MG63 (cell line): ENCODE measurements around the gene AP1S1. TPM values are rescaled to one million over a fixed set of nuclear protein-coding genes. Genes with fewer than 3 reads are reported as not detected.
"Not testable (repeated sequence)": the region's sequence is repeated elsewhere in the genome, so short reads cannot be mapped to it uniquely, and the experiment has no call there.

Experiments
- DNase-seq: peaks from one replicate; pipeline ENCODE4 v3.0.0-alpha.2; 2020
- H3K27me3 ChIP-seq: fragments of 250-450 bp; sonication (Bioruptor Pico); 2 replicates; pipeline ENCODE4 v1.5.1; 2020; ENCODE audit warnings: mild to moderate bottlenecking, moderate library complexity
- H3K36me3 ChIP-seq: fragments of 250-450 bp; sonication (Bioruptor Pico); 2 replicates; pipeline ENCODE4 v1.5.1; 2020; ENCODE audit warnings: mild to moderate bottlenecking, moderate library complexity
- H3K4me3 ChIP-seq: fragments of 250-450 bp; sonication (Bioruptor Pico); 2 replicates; pipeline ENCODE4 v1.5.1; 2020; ENCODE audit warnings: mild to moderate bottlenecking, moderate library complexity
- H3K9me3 ChIP-seq: fragments of 250-450 bp; sonication (Bioruptor Pico); 2 replicates; pipeline ENCODE4 v1.5.1; 2020; ENCODE audit warnings: mild to moderate bottlenecking, moderate library complexity
- total RNA-seq: library from RNA; depleted of rRNA; stranded (reverse); fragments of >200 nt; shearing (Covaris generic); gene quantifications from 2 replicates; pipeline ENCODE4 v1.2.3, GENCODE V29; 2014; ENCODE audit warnings: low replicate concordance; rRNA removed

The AP1S1 gene
- total RNA-seq = 153 and 159 TPM in 2 replicates

- DNase-seq = peak; percentile 95
- Histone ChIP-seq H3K9me3 (no peaks in the 10 kb centered on the region), H3K27me3 (no peaks in the 10 kb centered on the region), H3K4me3 (peak within 1 kb of the TSS; percentile 68), H3K36me3 (no peaks in the 10 kb centered on the region)
These were observed at the start of gene AP1S1 for GRCh38 chr7:101153969-101154692. Gene AP1S1, plus strand, starts transcription at chr7:101154476. Its CDS starts 39 bp downstream, at chr7:101154515.

GRCh38 chr7:101104799-101105198 lies 49.5 kb upstream of the AP1S1 start:
- DNase-seq = peak; percentile 61
- Histone ChIP-seq H3K27me3 (no peaks in the 10 kb centered on the region), H3K9me3 (no peaks in the 10 kb centered on the region), H3K36me3 (no peaks in the 10 kb centered on the region), H3K4me3 (no peak overlapping the region)

- H3K9me3 ChIP-seq, H3K4me3 ChIP-seq, H3K27me3 ChIP-seq, DNase-seq, H3K36me3 ChIP-seq: not testable (repeated sequence)
These were observed 49.0 kb upstream of the AP1S1 start for GRCh38 chr7:101105248-101105647.

- H3K4me3 ChIP-seq = no peak overlapping the region
- no peaks in the 10 kb centered on the region for H3K9me3 ChIP-seq
- no peak for DNase-seq
- H3K36me3 ChIP-seq = no peaks in the 10 kb centered on the region
- H3K27me3 ChIP-seq = no peaks in the 10 kb centered on the region
These were observed 47.9 kb upstream of the AP1S1 start for GRCh38 chr7:101106386-101106785.

- Histone ChIP-seq H3K27me3 (no peaks in the 10 kb centered on the region), H3K4me3 (no peak overlapping the region), H3K9me3 (no peaks in the 10 kb centered on the region), H3K36me3 (no peaks in the 10 kb centered on the region)
- DNase-seq = no peak
These were observed 45.9 kb upstream of the AP1S1 start for GRCh38 chr7:101108330-101108857.

GRCh38 chr7:101108961-101109360 lies 45.3 kb upstream of the AP1S1 start:
- no peaks in the 10 kb centered on the region for H3K36me3 ChIP-seq
- H3K27me3 ChIP-seq = no peaks in the 10 kb centered on the region
- no peaks in the 10 kb centered on the region for H3K9me3 ChIP-seq
- H3K4me3 ChIP-seq = no peak overlapping the region
- DNase-seq = peak; percentile 50

GRCh38 chr7:101109368-101109767 lies 44.9 kb upstream of the AP1S1 start:
- H3K4me3 ChIP-seq = no peak overlapping the region
- H3K36me3 ChIP-seq = no peaks in the 10 kb centered on the region
- H3K9me3 ChIP-seq = no peaks in the 10 kb centered on the region
- no peaks in the 10 kb centered on the region for H3K27me3 ChIP-seq
- no peak for DNase-seq

GRCh38 chr7:101111261-101111660 lies 43.0 kb upstream of the AP1S1 start:
- Histone ChIP-seq H3K9me3 (no peaks in the 10 kb centered on the region), H3K4me3 (no peak overlapping the region), H3K36me3 (no peaks in the 10 kb centered on the region), H3K27me3 (no peaks in the 10 kb centered on the region)
- no peak for DNase-seq

- no peak for DNase-seq
- Histone ChIP-seq H3K4me3 (no peak overlapping the region), H3K36me3 (no peaks in the 10 kb centered on the region), H3K9me3 (no peaks in the 10 kb centered on the region), H3K27me3 (no peaks in the 10 kb centered on the region)
These were observed 42.0 kb upstream of the AP1S1 start for GRCh38 chr7:101112233-101112632.

GRCh38 chr7:101113140-101113539 lies 41.1 kb upstream of the AP1S1 start:
- H3K36me3 ChIP-seq, H3K9me3 ChIP-seq, DNase-seq, H3K27me3 ChIP-seq, H3K4me3 ChIP-seq: not testable (repeated sequence)

GRCh38 chr7:101113836-101114235 lies 40.4 kb upstream of the AP1S1 start:
- no peak for DNase-seq
- Histone ChIP-seq H3K9me3 (no peaks in the 10 kb centered on the region), H3K4me3 (no peak overlapping the region), H3K27me3 (no peaks in the 10 kb centered on the region), H3K36me3 (no peaks in the 10 kb centered on the region)

- DNase-seq = peak; percentile 52
- no peaks in the 10 kb centered on the region for H3K27me3 ChIP-seq
- no peaks in the 10 kb centered on the region for H3K36me3 ChIP-seq
- no peaks in the 10 kb centered on the region for H3K9me3 ChIP-seq
- no peak overlapping the region for H3K4me3 ChIP-seq
These were observed 39.8 kb upstream of the AP1S1 start for GRCh38 chr7:101114492-101114891.

GRCh38 chr7:101115215-101115614 lies 39.1 kb upstream of the AP1S1 start:
- Histone ChIP-seq H3K27me3 (no peaks in the 10 kb centered on the region), H3K36me3 (no peaks in the 10 kb centered on the region)
- DNase-seq = no peak

GRCh38 chr7:101116898-101117297 lies 37.4 kb upstream of the AP1S1 start:
- peak; percentile 26 for DNase-seq
- no peak overlapping the region for H3K4me3 ChIP-seq
- no peaks in the 10 kb centered on the region for H3K36me3 ChIP-seq
- no peaks in the 10 kb centered on the region for H3K27me3 ChIP-seq
- no peaks in the 10 kb centered on the region for H3K9me3 ChIP-seq

More at GRCh38 chr7:101115215-101115614, 39.1 kb upstream of the AP1S1 start:
- Histone ChIP-seq H3K9me3 (no peaks in the 10 kb centered on the region), H3K4me3 (no peak overlapping the region)

- H3K36me3 ChIP-seq = no peaks in the 10 kb centered on the region
- DNase-seq = no peak
- no peak overlapping the region for H3K4me3 ChIP-seq
- H3K27me3 ChIP-seq = no peaks in the 10 kb centered on the region
- no peaks in the 10 kb centered on the region for H3K9me3 ChIP-seq
These were observed 35.4 kb upstream of the AP1S1 start for GRCh38 chr7:101118856-101119255.

- H3K9me3 ChIP-seq = no peaks in the 10 kb centered on the region
- no peak for DNase-seq
These were observed 34.4 kb upstream of the AP1S1 start for GRCh38 chr7:101119876-101120275.

GRCh38 chr7:101120315-101120714 lies 34.0 kb upstream of the AP1S1 start:
- Histone ChIP-seq H3K9me3 (no peaks in the 10 kb centered on the region), H3K36me3 (no peaks in the 10 kb centered on the region), H3K27me3 (no peaks in the 10 kb centered on the region), H3K4me3 (no peak overlapping the region)
- no peak for DNase-seq

More at GRCh38 chr7:101119876-101120275, 34.4 kb upstream of the AP1S1 start:
- no peaks in the 10 kb centered on the region for H3K36me3 ChIP-seq
- no peak overlapping the region for H3K4me3 ChIP-seq
- H3K27me3 ChIP-seq = no peaks in the 10 kb centered on the region

- H3K36me3 ChIP-seq, H3K27me3 ChIP-seq, H3K4me3 ChIP-seq, H3K9me3 ChIP-seq, DNase-seq: not testable (repeated sequence)
These were observed 32.7 kb upstream of the AP1S1 start for GRCh38 chr7:101121631-101121990.
